HFFc6 (cell line): ENCODE measurements around the gene MOGAT3. TPM values are rescaled to one million over a fixed set of nuclear protein-coding genes. Genes with fewer than 3 reads are reported as not detected.
A peak's percentile ranks its signal among the peaks of the same experiment; 100 is the strongest.

Source experiments
- DNase-seq: peaks from one replicate; pipeline ENCODE4 v3.0.0-alpha.2; 2018
- H3K27ac Mint-ChIP-seq: 2 replicates; pipeline ENCODE4 v1.8.0; 2020; ENCODE audit warnings: mild to moderate bottlenecking, mixed read lengths
- H3K27me3 Mint-ChIP-seq: 2 replicates; pipeline ENCODE4 v1.8.0; 2021; ENCODE audit warnings: mild to moderate bottlenecking, moderate library complexity, mixed read lengths; ENCODE audit not compliant: insufficient read depth
- H3K36me3 Mint-ChIP-seq: 2 replicates; pipeline ENCODE4 v1.8.0; 2021; ENCODE audit warnings: low read depth, mixed read lengths
- H3K4me1 Mint-ChIP-seq: 2 replicates; pipeline ENCODE4 v1.8.0; 2020; ENCODE audit warnings: low read depth, mixed read lengths
- H3K4me3 Mint-ChIP-seq: 2 replicates; pipeline ENCODE4 v1.8.0; 2020; ENCODE audit warnings: mild to moderate bottlenecking, moderate library complexity, mixed read lengths
- H3K9me3 Mint-ChIP-seq: 2 replicates; pipeline ENCODE4 v1.8.0; 2020; ENCODE audit warnings: mild to moderate bottlenecking, mixed read lengths
- total RNA-seq, 6 experiments: library from RNA; stranded (reverse); fragmentation: NEBNext Ultra II Directional; extraction: Animal tissue kit (Norgen Biotek cat#: 25700); gene quantifications; 2 replicates in 1 of 6; 3 replicates in 5 of 6; pipeline ENCODE4 v1.2.3, GENCODE V29; 2021
- TF ChIP-seq, protein P1 (sequence below): fragments of 200-600 bp; sonication (generic); IDR thresholded peaks from 2 replicates; pipeline ENCODE4 v1.5.0; 2021; ENCODE audit warnings: antibody characterized with exemption, mild to moderate bottlenecking

MOGAT3 gene
- total RNA-seq, 6 experiments from 2014 or later, result not detected

DNA sequence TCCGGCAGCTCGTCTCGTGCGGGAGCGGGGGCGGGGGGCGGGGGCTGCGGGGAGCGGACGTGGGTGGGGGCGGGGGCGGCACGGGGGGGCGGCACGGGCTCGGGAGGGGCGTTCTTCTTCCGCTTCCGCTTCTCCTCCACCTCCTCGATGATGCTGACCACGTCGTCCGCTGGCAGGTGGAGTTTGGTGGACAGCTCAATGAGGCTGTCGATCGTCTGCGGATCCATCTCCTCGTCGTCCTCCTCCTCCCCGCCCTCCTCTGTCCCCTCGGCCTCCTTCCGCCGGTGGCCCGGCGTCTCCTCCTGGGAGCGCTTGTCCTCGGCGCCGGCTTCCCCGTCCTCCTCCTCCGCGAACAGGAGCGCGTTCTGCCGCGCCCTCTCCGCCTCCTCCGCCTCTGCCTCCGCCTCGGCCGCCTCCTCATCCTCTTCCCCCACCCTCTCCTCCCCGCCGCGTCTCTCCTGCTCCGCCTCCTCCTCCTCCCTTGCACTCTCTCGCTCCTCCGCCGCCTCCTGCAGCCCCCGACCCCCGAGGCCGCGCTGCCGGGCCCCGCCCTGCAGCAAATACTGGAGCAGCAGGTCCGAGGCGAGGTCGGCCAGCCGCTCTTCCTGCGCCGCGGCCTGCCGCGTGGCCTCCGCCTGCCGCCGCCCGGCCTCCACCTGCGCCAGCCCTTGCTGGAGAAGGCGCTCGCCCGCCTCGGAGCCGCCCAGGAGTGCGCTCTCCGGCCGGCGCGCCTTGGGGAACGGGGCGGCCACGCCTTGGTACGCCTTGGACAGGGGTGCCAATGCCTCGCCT lies 37.4 kb downstream of the MOGAT3 start:
- H3K27ac Mint-ChIP-seq, result no peak overlapping the region
- H3K9me3 Mint-ChIP-seq, result no peaks in the 10 kb centered on the region
- H3K4me1 Mint-ChIP-seq, result peaks cover 48% of the 10 kb centered on the region
- DNase-seq, result no peak
- peaks cover 32% of the 10 kb centered on the region for H3K27me3 Mint-ChIP-seq
- TF ChIP-seq, protein P1, sequence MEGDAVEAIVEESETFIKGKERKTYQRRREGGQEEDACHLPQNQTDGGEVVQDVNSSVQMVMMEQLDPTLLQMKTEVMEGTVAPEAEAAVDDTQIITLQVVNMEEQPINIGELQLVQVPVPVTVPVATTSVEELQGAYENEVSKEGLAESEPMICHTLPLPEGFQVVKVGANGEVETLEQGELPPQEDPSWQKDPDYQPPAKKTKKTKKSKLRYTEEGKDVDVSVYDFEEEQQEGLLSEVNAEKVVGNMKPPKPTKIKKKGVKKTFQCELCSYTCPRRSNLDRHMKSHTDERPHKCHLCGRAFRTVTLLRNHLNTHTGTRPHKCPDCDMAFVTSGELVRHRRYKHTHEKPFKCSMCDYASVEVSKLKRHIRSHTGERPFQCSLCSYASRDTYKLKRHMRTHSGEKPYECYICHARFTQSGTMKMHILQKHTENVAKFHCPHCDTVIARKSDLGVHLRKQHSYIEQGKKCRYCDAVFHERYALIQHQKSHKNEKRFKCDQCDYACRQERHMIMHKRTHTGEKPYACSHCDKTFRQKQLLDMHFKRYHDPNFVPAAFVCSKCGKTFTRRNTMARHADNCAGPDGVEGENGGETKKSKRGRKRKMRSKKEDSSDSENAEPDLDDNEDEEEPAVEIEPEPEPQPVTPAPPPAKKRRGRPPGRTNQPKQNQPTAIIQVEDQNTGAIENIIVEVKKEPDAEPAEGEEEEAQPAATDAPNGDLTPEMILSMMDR, result no peak
- peak overlapping the region; percentile 63 for H3K4me3 Mint-ChIP-seq
- peaks cover 13% of the 10 kb centered on the region; the same call in 1 of the 2 replicates for H3K36me3 Mint-ChIP-seq

DNA sequence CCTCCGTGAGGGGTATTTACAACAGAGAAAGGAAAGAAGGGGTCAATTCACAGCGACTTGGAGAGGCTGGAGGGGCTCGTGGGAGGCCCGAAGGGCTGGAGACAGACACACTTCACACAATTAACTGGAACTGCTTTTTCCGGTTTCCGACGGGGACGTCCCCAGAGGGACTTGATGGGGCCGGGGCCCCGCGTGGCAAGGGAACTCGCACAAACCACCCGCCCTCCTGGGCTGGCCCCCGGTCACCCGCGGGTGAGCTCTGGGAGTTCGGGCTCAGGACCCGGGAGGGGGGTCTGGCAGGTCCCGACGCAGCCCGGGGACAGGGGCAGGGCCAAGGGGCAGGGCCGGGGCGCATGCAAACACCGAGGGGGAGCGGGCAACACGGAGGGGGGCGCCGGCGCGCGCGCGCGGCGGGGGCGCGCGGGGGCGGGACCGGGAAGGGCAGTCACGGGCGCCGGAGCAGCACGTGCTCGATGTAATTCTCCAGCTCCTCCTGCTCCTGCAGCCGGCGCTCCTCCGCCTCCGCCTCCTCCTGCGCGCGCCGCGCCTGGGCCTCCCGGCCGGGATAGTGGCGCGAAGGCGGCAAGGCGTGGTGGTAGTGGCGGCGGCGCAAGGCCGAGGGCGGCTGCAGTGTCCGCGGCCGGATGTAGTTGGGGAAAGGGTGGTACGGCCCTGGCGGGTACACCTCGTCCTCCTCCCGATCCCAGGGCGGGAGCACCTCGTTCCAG lies 38.1 kb downstream of the MOGAT3 start:
- Mint-ChIP-seq H3K4me1 (peaks cover 40% of the 10 kb centered on the region), H3K36me3 (peaks cover 13% of the 10 kb centered on the region; the same call in 1 of the 2 replicates), H3K27me3 (peaks cover 28% of the 10 kb centered on the region), H3K27ac (no peak overlapping the region), H3K4me3 (peak overlapping the region; percentile 63; the same call in 1 of the 2 replicates), H3K9me3 (no peaks in the 10 kb centered on the region)
- TF ChIP-seq, protein P1, result no peak
- DNase-seq, result peak; percentile 36

DNA sequence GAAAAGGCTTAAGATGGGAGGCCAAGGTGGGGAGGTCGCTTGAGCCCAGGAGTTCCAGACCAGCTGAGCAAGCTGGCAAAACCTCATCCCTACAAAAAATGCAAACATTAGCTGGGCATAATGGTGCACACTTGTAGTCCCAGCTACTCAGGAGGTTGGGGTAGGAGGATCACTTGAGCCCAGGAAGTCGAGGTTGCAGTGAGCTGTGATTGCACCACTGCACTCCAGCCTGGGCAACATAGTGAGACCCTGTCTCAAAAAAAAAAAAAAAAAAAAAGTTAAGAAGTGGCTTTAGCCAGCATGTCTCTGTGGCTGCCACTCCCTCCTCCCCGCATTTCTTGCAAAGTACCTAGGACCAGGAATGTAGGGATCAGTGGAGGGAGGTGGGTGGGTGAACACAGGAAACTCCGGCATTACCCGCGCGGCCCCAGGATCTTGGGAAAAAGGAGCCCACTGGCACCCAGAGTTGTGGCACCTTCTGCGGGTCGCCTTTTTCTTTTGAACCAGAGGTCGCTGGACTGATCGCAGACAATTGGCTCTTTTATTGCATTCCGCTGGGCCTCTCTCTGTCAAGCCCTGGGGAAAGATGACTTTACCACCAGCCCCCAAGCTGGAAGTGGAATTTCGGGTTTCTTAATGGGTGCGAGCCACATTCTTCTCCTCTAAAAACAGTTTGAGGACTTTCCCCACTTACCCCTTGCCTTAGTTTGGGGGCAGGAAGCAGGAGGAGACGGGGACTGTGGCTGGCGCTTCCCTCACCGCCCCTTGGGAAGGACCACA lies 39.0 kb downstream of the MOGAT3 start:
- DNase-seq, result no peak
- Mint-ChIP-seq H3K27me3 (peaks cover 21% of the 10 kb centered on the region), H3K27ac (no peak overlapping the region), H3K9me3 (no peaks in the 10 kb centered on the region), H3K4me3 (0 out of 2 replicates have a peak overlapping the region, but pooled peaks have one; percentile 26), H3K4me1 (peaks cover 32% of the 10 kb centered on the region), H3K36me3 (peaks cover 18% of the 10 kb centered on the region; the same call in 1 of the 2 replicates)
- TF ChIP-seq, protein P1, result no peak

DNA sequence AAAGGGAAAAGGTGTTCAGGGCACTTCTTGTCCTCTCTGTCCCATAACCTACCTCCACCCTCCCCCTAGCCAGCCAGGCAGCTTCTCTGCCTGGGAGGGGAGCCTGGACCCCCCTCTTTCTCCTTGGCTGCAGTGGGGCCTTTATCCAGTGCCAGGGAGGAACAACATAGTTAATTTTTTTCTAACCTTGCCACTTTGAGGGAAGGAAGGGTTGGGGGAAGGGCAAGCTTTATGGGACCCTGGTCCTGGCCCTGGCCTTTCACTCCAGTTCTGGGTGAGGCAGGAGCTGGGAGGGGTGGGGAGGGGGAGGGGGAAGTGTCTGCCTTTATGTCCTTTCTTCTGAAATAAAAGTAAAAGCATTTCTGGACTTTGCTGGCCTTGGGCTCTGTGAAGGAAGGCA lies 39.9 kb downstream of the MOGAT3 start:
- TF ChIP-seq, protein P1, result no peak
- Mint-ChIP-seq H3K9me3 (no peaks in the 10 kb centered on the region), H3K27me3 (peaks cover 17% of the 10 kb centered on the region), H3K4me3 (no peak overlapping the region), H3K36me3 (peaks cover 25% of the 10 kb centered on the region; the same call in 1 of the 2 replicates), H3K27ac (no peak overlapping the region), H3K4me1 (peaks cover 31% of the 10 kb centered on the region)
- no peak for DNase-seq
